ENCODE results near the gene LDLR. TPM values are rescaled to one million over a fixed set of nuclear protein-coding genes. Genes with fewer than 3 reads are reported as not detected.

The LDLR gene
- total and polyA plus RNA-seq, 2 donors (not counting 3 experiments of a cell fraction or from before 2014, with no cell fraction given), result 142 to 174 TPM

- no peaks in the 10 kb centered on the region for H3K27me3 ChIP-seq (ENCODE audit: control insufficient read depth in 2 of 2, insufficient read depth in 2 of 2, low read length in 2 of 2)
- H3K79me2 ChIP-seq (ENCODE audit: control insufficient read depth, insufficient read depth, low read length), result no peaks in the 10 kb centered on the region
- no peak overlapping the region for H3K27ac ChIP-seq (ENCODE audit: insufficient read depth, low read depth, low read length)
- H3K4me2 ChIP-seq (ENCODE audit: insufficient read depth, low read length), result no peak overlapping the region
- no peak overlapping the region for H3K4me3 ChIP-seq (replicated peaks in 1 of 3; ENCODE audit: insufficient read depth in 1 of 3, low read depth in 1 of 3, low read length in 3 of 3)
- H4K20me1 ChIP-seq (replicated peaks; ENCODE audit: control insufficient read depth, extremely low read depth, insufficient read depth, low read length), result no peaks in the 10 kb centered on the region
- intact Hi-C loops (cut with micrococcal nuclease), result no loop called here
- ChIA-PET POLR2A (no interaction called here), CTCF (no interaction called here)
- TF ChIP-seq, protein P1, sequence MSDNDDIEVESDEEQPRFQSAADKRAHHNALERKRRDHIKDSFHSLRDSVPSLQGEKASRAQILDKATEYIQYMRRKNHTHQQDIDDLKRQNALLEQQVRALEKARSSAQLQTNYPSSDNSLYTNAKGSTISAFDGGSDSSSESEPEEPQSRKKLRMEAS (IDR thresholded peaks at IDR 0.05; ENCODE audit: insufficient read depth, insufficient read length), result no peak
- TF ChIP-seq GATA2 (IDR thresholded peaks at IDR 0.05; ENCODE audit: insufficient read depth, insufficient read length, low read depth, low read length), result no peak
- no peak for TF ChIP-seq POLR2A (IDR thresholded peaks at IDR 0.05; ENCODE audit: low read depth, low read length)
- TF ChIP-seq EZH2 (IDR thresholded peaks at IDR 0.05; ENCODE audit: borderline replicate concordance, low read depth, low read length, severe bottlenecking), result no peak
- H3K4me1 ChIP-seq (ENCODE audit: control insufficient read depth, extremely low read depth, insufficient read depth, low read length), result peaks cover 2% of the 10 kb centered on the region
- H2AFZ ChIP-seq (ENCODE audit: low read depth, low read length), result no peak overlapping the region
- H3K9me1 ChIP-seq (replicated peaks; ENCODE audit: control insufficient read depth, extremely low read depth, insufficient read depth, low read length), result no peaks in the 10 kb centered on the region
- H3K9ac ChIP-seq (replicated peaks; ENCODE audit: extremely low read depth, insufficient read depth, low read length), result no peak overlapping the region
- FAIRE-seq, result no peak
- DNase-seq (ENCODE audit: low read depth, low spot score), result no peak
- dilution Hi-C loops (cut with MboI; ENCODE audit: extremely low pct_ligation_motif_present, low sequenced_read_pairs), result no loop called here
- no peaks in the 10 kb centered on the region for H3K36me3 ChIP-seq (ENCODE audit: control insufficient read depth in 2 of 2, extremely low read depth in 1 of 2, insufficient read depth in 2 of 2, low read length in 2 of 2)
- no peaks in the 10 kb centered on the region for H3K9me3 ChIP-seq (replicated peaks; ENCODE audit: control insufficient read depth, insufficient read depth, low read length)
- no TSS peak for BruUV-seq (replicated peaks)
These were observed 9.3 kb upstream of the LDLR start for GRCh38 chr19:11079999-11080398.

DNA sequence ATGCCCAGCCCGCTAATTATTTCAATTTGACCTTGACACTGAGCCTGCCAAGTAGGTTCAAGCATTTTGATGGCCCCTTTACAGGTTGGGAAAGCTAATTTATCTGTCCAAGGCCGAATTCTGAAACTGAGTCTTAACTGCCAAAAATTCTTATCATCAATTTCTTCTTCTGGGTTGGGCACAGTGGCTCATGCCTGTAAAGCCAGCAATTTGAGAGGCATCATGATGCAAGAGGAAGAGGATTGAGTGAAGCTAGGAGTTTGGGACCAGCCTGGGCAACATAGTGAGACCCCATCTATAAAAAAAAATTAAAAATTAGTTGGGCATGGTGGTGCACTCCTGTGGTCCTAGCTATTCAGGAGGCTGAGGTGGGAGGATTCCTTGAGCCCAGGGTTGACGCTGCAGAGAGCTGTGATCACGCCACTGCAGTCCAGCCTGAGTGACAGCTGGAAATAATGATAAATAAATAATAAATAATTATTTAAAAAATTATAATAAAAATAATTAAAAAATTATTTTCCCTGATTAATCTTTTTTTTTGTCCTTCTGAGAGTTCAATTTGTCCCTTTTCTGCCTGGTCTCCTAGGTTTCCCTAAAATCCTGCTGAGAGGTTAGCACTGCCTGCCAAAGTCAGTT lies 1.3 kb upstream of the LDLR start:
- Histone ChIP-seq H3K36me3 (ENCODE audit: control insufficient read depth in 2 of 2, extremely low read depth in 1 of 2, insufficient read depth in 2 of 2, low read length in 2 of 2) (no peaks in the 10 kb centered on the region), H3K4me3 (replicated peaks in 1 of 3; ENCODE audit: insufficient read depth in 1 of 3, low read depth in 1 of 3, low read length in 3 of 3) (no peak overlapping the region), H3K27ac (ENCODE audit: insufficient read depth, low read depth, low read length) (peak overlapping the region; percentile 87), H3K9me3 (replicated peaks; ENCODE audit: control insufficient read depth, insufficient read depth, low read length) (no peaks in the 10 kb centered on the region), H3K4me2 (ENCODE audit: insufficient read depth, low read length) (peak overlapping the region; percentile 93), H3K4me1 (ENCODE audit: control insufficient read depth, extremely low read depth, insufficient read depth, low read length) (peaks cover 43% of the 10 kb centered on the region), H3K9ac (replicated peaks; ENCODE audit: extremely low read depth, insufficient read depth, low read length) (peak overlapping the region; percentile 94), H3K79me2 (ENCODE audit: control insufficient read depth, insufficient read depth, low read length) (peaks cover 30% of the 10 kb centered on the region), H2AFZ (ENCODE audit: low read depth, low read length) (no peak overlapping the region), H3K27me3 (ENCODE audit: control insufficient read depth in 2 of 2, insufficient read depth in 2 of 2, low read length in 2 of 2) (no peaks in the 10 kb centered on the region), H3K9me1 (replicated peaks; ENCODE audit: control insufficient read depth, extremely low read depth, insufficient read depth, low read length) (no peaks in the 10 kb centered on the region), H4K20me1 (replicated peaks; ENCODE audit: control insufficient read depth, extremely low read depth, insufficient read depth, low read length) (peaks cover 2% of the 10 kb centered on the region)
- no peak for TF ChIP-seq CTCF (IDR thresholded peaks at IDR 0.05; ENCODE audit: extremely low read depth in 1 of 2, insufficient read depth in 1 of 2, low read depth in 1 of 2, low read length in 2 of 2)
- no peak for TF ChIP-seq FOS (IDR thresholded peaks at IDR 0.05; ENCODE audit: borderline replicate concordance, insufficient read depth, low read length)
- TF ChIP-seq JUN (IDR thresholded peaks at IDR 0.05; ENCODE audit: borderline replicate concordance, insufficient read depth, insufficient read length, low read depth), result no peak
- no peak for TF ChIP-seq GATA2 (IDR thresholded peaks at IDR 0.05; ENCODE audit: insufficient read depth, insufficient read length, low read depth, low read length)
- no peak for TF ChIP-seq POLR2A (IDR thresholded peaks at IDR 0.05; ENCODE audit: low read depth, low read length)
- no peak for TF ChIP-seq EZH2 (IDR thresholded peaks at IDR 0.05; ENCODE audit: borderline replicate concordance, low read depth, low read length, severe bottlenecking)
- TF ChIP-seq, protein P1 (IDR thresholded peaks at IDR 0.05; ENCODE audit: insufficient read depth, insufficient read length), result no peak
- no peak for TF ChIP-seq POLR2AphosphoS5 (IDR thresholded peaks at IDR 0.05; ENCODE audit: insufficient read depth, low read depth, low read length)
- TF ChIP-seq MYC (IDR thresholded peaks at IDR 0.05; ENCODE audit: low read depth, low read length), result no peak
- DNase-seq (ENCODE audit: low read depth, low spot score) (no peak), FAIRE-seq (no peak)
- CTCF ChIA-PET, result interaction anchor here (0.7 to 4.0 kb wide), 4 partner anchors 38 to 152 kb away, joined by 4 to 25 read pairs (median 8); no protein-coding TSS in a partner anchor
- no TSS peak for BruUV-seq (replicated peaks)
- dilution Hi-C loops (cut with MboI; ENCODE audit: extremely low pct_ligation_motif_present, low sequenced_read_pairs) (no loop called here), intact Hi-C loops (cut with micrococcal nuclease) (loop anchor here (5.0 kb wide), 1 partner anchor 36 kb away; no protein-coding TSS in a partner anchor)
- POLR2A ChIA-PET, result interaction anchor here (0.6 kb wide), 1 partner anchor 16 kb away, joined by 7 read pairs; no protein-coding TSS in a partner anchor

All from endothelial cell of umbilical vein (primary cell).